GM18511 (cell line): Measurements from ENCODE around the gene NOTCH2.

ENCODE experiments used
- ATAC-seq: cut with Tn5 transposase; IDR thresholded peaks from one replicate; pipeline ENCODE4 v1.9.1; 2021; ENCODE audit warnings: mild to moderate bottlenecking, moderate library complexity; ENCODE audit not compliant: unreplicated experiment

Gene NOTCH2

DNA sequence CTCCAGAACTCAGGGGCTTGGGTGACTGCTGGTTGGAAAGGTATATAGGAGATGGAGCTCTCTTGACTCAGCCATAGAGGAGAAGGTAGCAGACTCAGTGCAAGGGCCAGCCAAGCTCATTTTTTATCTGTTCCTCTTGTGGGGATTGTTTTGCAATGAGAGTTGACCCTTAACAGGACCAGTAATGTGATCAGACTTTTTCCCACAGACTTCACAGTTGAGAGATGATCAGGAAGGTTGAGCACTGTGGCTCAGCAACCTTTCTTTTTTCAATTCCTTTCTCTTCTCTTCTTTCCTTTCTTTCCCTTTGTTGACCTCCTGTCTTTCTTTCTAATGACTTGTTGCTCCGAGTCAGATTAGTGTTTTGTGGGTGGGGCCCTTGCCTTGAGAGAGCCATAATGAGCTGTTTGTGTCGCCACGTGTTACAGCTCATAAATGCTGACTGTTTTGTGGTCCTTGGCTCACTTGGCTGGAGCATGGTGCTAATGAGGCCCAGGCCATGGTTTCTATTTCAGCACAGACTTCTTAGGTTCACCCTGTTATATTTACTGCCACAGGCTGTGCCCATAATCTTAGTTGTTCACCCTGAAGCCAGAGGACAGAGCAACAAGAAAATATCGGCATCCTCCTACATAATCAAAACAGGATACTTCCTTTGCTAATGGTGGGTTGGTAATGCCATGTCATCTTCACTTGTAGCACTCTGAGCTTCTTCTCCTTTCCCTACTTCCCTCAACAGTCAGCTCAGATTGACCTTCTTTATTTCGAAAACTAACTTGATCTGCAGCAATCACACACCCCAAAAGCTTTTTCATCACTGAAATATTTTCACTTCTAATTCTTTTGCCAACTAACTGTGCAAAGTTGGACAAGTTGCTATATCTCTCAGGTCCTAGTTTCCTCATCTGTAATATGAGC is 187.1 kb downstream of the NOTCH2 start:
- ATAC-seq, result no peak

DNA sequence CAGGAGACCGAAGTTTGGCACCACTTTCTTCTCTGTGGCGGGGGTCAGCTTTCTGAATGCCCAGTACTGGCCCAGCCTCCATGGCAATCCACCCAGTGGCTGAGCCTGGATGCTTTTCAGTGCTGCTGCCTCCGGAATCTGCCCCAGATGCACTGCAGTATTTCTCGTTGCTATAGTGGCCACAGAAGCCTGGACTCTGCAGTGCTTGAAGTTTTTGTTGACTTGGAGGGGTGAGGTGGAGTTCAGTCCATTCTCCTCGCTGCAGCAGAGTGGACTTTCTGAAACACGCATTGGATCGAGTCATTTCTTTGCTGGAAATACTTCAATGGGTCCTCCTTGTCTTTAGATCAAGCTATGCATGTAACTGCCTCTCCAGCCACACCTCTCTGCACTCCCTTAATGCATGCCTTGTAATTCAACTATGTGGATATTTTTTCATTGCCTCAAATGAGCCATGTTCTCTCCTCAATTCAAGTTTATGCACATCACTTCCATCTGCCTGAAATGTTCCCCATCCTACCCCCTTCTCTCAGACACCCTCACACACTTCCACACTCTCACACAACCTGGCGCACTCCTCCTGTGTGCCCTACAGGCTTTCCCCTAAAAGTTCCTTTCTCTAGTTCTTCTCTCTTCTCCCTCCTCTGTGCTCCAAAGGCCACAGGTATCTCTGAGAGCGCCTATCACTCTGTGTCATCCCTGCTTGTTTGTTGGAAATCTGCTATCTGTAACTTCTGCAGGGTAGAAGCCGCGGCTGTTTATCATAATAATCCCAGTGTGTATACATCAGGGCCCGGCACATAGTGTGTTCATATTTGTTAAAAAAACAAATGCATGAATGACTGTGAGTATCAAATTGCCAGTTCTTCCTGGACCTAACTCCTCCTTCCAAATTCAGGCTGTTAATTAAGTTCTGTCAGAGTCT is 189.7 kb downstream of the NOTCH2 start:
- no peak for ATAC-seq

DNA sequence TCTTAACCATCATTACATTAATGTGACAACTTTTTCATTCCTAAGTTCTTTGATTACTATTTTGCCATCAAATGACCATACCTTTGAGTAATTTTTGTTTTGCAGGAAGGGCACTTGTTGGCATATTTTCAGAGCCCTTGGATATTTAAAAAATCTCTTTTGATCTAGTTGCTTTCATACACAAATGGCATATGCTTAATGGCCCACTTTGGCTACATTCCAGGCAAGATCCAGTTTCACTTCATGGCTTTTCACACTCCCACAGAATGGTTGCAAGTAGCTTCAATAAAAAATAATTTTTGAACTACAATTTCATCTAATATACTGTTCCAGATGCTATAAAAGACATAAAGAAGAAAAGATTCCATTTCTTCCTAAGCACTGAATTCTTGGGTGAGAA is 191.3 kb downstream of the NOTCH2 start:
- no peak for ATAC-seq

DNA sequence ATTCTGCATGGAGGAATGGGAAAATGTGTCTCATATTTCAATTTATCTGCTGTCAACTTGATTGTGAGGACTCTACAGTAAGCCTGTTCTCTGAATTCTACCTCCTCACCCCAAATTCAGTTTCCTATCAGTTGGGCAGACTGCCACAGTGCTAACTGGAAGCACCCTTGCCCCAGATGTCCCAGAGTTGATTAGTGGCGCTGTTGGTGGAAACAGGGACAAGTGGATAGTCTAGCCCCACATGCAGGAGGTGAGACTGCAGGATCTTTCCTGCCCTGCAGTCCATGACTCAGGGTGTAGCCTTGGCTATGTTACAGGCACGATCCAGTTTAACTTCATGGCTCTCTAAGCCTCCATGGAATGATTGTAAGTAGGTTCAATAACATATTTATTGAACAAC is 195.3 kb downstream of the NOTCH2 start:
- no peak for ATAC-seq

DNA sequence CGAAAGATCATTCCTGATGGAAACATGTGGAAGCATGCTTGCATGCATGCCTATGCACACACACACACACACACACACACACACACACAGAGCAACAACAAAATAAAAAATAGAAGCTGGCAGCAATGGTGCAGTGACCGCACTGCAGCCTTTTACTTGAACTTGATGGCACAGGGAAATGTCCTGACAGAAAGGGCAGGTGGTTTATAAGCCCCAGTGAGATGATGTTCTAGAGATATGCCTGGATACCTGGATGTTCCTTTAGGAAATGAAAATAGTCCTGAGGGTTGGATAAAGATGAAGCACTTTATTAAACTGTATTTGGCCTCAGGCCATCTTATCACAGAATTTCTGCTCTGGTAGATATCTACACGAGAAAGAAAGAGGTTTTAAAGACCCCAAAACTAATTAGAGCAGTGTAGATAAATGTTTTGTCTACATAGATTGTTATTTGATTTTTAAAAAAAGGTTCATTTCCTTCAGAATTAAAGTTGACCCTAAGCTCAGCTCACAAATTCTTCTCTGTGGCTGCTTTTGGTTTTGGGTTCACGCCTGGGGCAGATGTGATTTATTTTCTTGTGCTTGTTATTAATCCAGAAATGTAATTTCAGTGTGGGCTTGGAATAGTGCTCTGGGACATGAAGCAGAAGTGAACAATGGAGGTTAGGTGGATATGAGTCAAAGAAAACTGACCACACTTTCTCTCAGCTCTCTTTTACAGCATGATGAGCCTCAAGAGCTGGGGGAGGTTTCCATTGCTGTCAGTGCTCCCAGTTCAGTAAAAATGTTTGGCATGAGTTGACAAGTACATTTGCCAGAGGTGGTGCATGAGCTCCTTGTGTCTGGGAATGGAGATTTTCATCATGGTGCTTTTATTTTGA is 196.1 kb downstream of the NOTCH2 start:
- ATAC-seq, result no peak

GRCh38 chr1:119871881-119872280 is 197.6 kb downstream of the NOTCH2 start:
- no peak for ATAC-seq

GRCh38 chr1:119870917-119871596 is 198.4 kb downstream of the NOTCH2 start:
- ATAC-seq, result peak; percentile 45

GRCh38 chr1:119869995-119870394 is 199.5 kb downstream of the NOTCH2 start:
- no peak for ATAC-seq

DNA sequence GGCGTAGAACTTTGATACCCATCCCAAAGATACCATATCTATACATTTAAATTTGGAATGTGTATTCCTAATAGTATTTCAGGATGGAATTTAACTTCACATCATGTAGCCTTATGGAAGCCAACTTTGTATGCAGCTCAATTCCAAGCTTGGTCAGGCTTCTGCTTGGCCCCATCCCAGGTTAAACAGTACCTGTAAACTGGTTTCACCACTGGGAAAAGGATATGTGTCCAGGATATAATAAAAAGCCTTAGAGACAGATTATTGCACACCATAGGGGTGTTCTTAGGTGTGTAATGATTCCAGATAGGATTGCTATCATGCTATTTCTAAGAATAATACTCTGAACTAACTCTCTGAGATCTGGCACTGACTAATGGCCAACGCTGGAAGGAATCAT is 201.3 kb downstream of the NOTCH2 start:
- ATAC-seq, result no peak

- no peak for ATAC-seq
Measured at GRCh38 chr1:119866451-119866850, 203.0 kb downstream of the NOTCH2 start.

DNA sequence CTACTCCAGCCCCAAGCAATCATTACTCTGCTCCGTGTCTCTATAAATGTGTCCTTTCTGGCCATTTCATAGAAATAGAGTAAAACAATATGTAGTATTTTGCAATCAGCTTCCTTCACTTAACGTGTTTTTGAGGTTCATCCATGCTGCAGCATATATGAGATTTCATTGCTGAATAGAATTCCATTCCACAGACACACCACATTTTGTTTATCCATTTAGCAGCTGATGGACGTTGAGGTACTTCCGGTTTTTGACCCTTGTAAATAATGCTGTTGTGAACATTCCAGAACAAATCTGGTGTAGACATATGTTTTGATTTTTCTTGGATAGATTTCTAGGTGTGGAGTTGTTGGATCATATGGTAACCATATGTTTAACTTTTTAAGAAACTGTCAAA is 203.8 kb downstream of the NOTCH2 start:
- no peak for ATAC-seq

GRCh38 chr1:119862276-119862675 is 207.2 kb downstream of the NOTCH2 start:
- ATAC-seq, result no peak
